HCT116 (cell line): ENCODE data around the gene MCC. TPM values are rescaled to one million over a fixed set of nuclear protein-coding genes. Genes with fewer than 3 reads are reported as not detected.

Experiments
- ATAC-seq: fragments of 200-7000 bp; cut with Tn5 transposase; 2 replicates; pipeline ENCODE4 v1.9.1; 2020; ENCODE audit warnings: mild to moderate bottlenecking, moderate library complexity
- BruUV-seq: library from RNA; stranded (reverse); fragments of 400-500 nt; replicated peaks from 2 replicates; lab custom pipeline; 2021; lab: Mats Ljungman, UMichigan
- CTCF ChIA-PET: fragments of 300-600 bp; sonication (Branson Sonifier 250); formaldehyde crosslinking; loops from one replicate; lab custom pipeline; 2021; ENCODE audit warnings: antibody characterized with exemption; lab: Charles Lee
- POLR2A ChIA-PET: fragments of 300-600, 350-600 bp; sonication (Branson Sonifier 250); formaldehyde crosslinking; loops from one replicate; lab custom pipeline; 2021; ENCODE audit warnings: antibody characterized with exemption; lab: Charles Lee
- RAD21 ChIA-PET, 2 experiments: fragments of 300-600 bp; sonication (Branson Sonifier 250); formaldehyde crosslinking; loops; one replicate each; lab custom pipeline; 2023; ENCODE audit warnings: low total read pairs in 2 of 2; ENCODE audit not compliant: uncharacterized antibody in 2 of 2, unreplicated experiment in 2 of 2, low non-redundant PET in 1 of 2; lab: Charles Lee
- DNase-seq: peaks from one replicate; pipeline ENCODE4 v3.0.0-alpha.2; 2010; ENCODE audit warnings: low read depth, low spot score
- H2AFZ ChIP-seq: fragments of 200-600 bp; shearing (Covaris generic), sonication (generic); 2 replicates; pipeline ENCODE4 v1.6.1; 2017; ENCODE audit warnings: low read depth, mixed run types, mixed read lengths, antibody characterized with exemption, low read length; ENCODE audit not compliant: poor library complexity, severe bottlenecking
- H3K27ac ChIP-seq: 2 replicates; pipeline ENCODE4 v1.5.1; 2012; ENCODE audit warnings: low read depth, low read length
- H3K27me3 ChIP-seq: fragments of 200-600 bp; sonication (generic); 2 replicates; pipeline ENCODE4 v1.6.1; 2016; ENCODE audit warnings: mixed run types, low read length, mixed read lengths; ENCODE audit not compliant: insufficient read depth
- H3K36me3 ChIP-seq, 2 experiments: fragments of 200-500 bp in 1 of 2; fragments of 200-600 bp in 1 of 2; sonication (Bioruptor generic) in 1 of 2; sonication (generic) in 1 of 2; 2 replicates each; pipeline versions ENCODE4 v1.5.1 to v1.6.1; 2014 to 2016; ENCODE audit warnings: low read length in 2 of 2, inconsistent platforms in 1 of 2, mixed read lengths in 1 of 2, mixed run types in 1 of 2; ENCODE audit not compliant: insufficient read depth in 2 of 2, control insufficient read depth in 1 of 2
- H3K4me1 ChIP-seq, 2 experiments: fragments of 200-600 bp in 1 of 2; sonication (generic) in 1 of 2; 2 replicates each; pipeline versions ENCODE4 v1.5.1 to v1.6.1; 2012 to 2017; ENCODE audit warnings: low read length in 2 of 2, inconsistent platforms in 1 of 2, mild to moderate bottlenecking in 1 of 2, mixed read lengths in 1 of 2, mixed run types in 1 of 2, moderate library complexity in 1 of 2; ENCODE audit not compliant: insufficient read depth in 2 of 2, control insufficient read depth in 1 of 2
- H3K4me2 ChIP-seq: fragments of 200-600 bp; sonication (generic); 2 replicates; pipeline ENCODE4 v1.6.1; 2017; ENCODE audit warnings: mixed run types, low read length, mixed read lengths
- H3K4me3 ChIP-seq, 2 experiments: fragments of 200-600 bp in 1 of 2; sonication (generic) in 1 of 2; replicated peaks in 1 of 2; 2 replicates each; pipeline ENCODE4 v1.5.1; 2011 to 2016; ENCODE audit warnings: low read length in 2 of 2, control low read depth in 1 of 2, low read depth in 1 of 2, mild to moderate bottlenecking in 1 of 2, mixed read lengths in 1 of 2, mixed run types in 1 of 2
- H3K79me2 ChIP-seq: fragments of 200-600 bp; sonication (generic); 2 replicates; pipeline ENCODE4 v1.6.1; 2017; ENCODE audit warnings: mild to moderate bottlenecking, mixed run types, low read length, moderate library complexity, mixed read lengths; ENCODE audit not compliant: insufficient read depth
- H3K9ac ChIP-seq: fragments of 200-600 bp; sonication (generic); 2 replicates; pipeline ENCODE4 v1.6.1; 2016; ENCODE audit warnings: low read length, mixed read lengths
- H3K9me2 ChIP-seq: fragments of 200-600 bp; sonication (generic), shearing (Covaris generic); 2 replicates; pipeline ENCODE4 v1.6.1; 2017; ENCODE audit warnings: mixed run types, mild to moderate bottlenecking, moderate library complexity; ENCODE audit not compliant: insufficient read depth
- H3K9me3 ChIP-seq, 2 experiments: fragments of 200-500 bp in 1 of 2; fragments of 200-600 bp in 1 of 2; sonication (Bioruptor generic) in 1 of 2; sonication (generic) in 1 of 2; 2 replicates each; pipeline ENCODE4 v1.6.1; 2014 to 2017; ENCODE audit warnings: low read length in 2 of 2, mixed read lengths in 2 of 2, inconsistent platforms in 1 of 2, low read depth in 1 of 2, mild to moderate bottlenecking in 1 of 2, mixed run types in 1 of 2, moderate library complexity in 1 of 2; ENCODE audit not compliant: control insufficient read depth in 1 of 2, insufficient read depth in 1 of 2
- H4K20me1 ChIP-seq: fragments of 200-600 bp; sonication (generic), shearing (Covaris generic); 2 replicates; pipeline ENCODE4 v1.6.1; 2017; ENCODE audit warnings: mixed run types, mild to moderate bottlenecking, moderate library complexity; ENCODE audit not compliant: insufficient read depth
- ATF3 ChIP-seq: IDR thresholded peaks from 2 replicates; pipeline ENCODE4 v1.6.1; 2012
- CEBPB ChIP-seq: IDR thresholded peaks from 2 replicates; pipeline ENCODE4 v1.6.1; 2012; ENCODE audit warnings: low read depth
- ELF1 ChIP-seq: IDR thresholded peaks from 2 replicates; pipeline ENCODE4 v1.6.1; 2012; ENCODE audit warnings: low read depth, borderline replicate concordance
- EZH2 ChIP-seq: fragments of 200-600 bp; sonication (generic); IDR thresholded peaks from 2 replicates; pipeline ENCODE4 v1.6.1; 2017; ENCODE audit warnings: antibody characterized with exemption, mixed run types
- RAD21 ChIP-seq: IDR thresholded peaks from 2 replicates; pipeline ENCODE4 v1.6.1; 2012; ENCODE audit warnings: low read depth, mild to moderate bottlenecking
- YY1 ChIP-seq: IDR thresholded peaks from 2 replicates; pipeline ENCODE4 v1.6.1; 2011; ENCODE audit warnings: low read length, low read depth, moderate library complexity, mild to moderate bottlenecking; ENCODE audit not compliant: insufficient replicate concordance; ENCODE audit errors: extremely low read depth
- intact Hi-C: fragments of 100-400 bp; cut with micrococcal nuclease; formaldehyde crosslinking; loops from 2 replicates; pipeline ENCODE4 v1.10.0; 2022
- total RNA-seq: library from RNA; stranded (reverse); gene quantifications from one replicate; pipeline ENCODE4 v1.2.1, GENCODE V29; 2021; ENCODE audit not compliant: unreplicated experiment
- TF ChIP-seq, protein P1 (sequence below): IDR thresholded peaks from 2 replicates; pipeline ENCODE4 v1.6.1; 2011; ENCODE audit warnings: mild to moderate bottlenecking, low read length, moderate library complexity; ENCODE audit not compliant: insufficient replicate concordance; ENCODE audit errors: extremely low read depth

MCC gene
- total RNA-seq, 1 experiment from 2014 or later, result 20.1 TPM

GRCh38 chr5:113380807-113381326 is 107.4 kb downstream of the MCC start:
- no peak overlapping the region for H3K4me3 ChIP-seq
- CTCF ChIA-PET, result no interaction called here
- H3K36me3 ChIP-seq, result no peaks in the 10 kb centered on the region
- no peak for TF ChIP-seq EZH2
- no peak for TF ChIP-seq RAD21
- TF ChIP-seq, protein P1, sequence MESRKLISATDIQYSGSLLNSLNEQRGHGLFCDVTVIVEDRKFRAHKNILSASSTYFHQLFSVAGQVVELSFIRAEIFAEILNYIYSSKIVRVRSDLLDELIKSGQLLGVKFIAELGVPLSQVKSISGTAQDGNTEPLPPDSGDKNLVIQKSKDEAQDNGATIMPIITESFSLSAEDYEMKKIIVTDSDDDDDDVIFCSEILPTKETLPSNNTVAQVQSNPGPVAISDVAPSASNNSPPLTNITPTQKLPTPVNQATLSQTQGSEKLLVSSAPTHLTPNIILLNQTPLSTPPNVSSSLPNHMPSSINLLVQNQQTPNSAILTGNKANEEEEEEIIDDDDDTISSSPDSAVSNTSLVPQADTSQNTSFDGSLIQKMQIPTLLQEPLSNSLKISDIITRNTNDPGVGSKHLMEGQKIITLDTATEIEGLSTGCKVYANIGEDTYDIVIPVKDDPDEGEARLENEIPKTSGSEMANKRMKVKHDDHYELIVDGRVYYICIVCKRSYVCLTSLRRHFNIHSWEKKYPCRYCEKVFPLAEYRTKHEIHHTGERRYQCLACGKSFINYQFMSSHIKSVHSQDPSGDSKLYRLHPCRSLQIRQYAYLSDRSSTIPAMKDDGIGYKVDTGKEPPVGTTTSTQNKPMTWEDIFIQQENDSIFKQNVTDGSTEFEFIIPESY, result no peak
- TF ChIP-seq ELF1, result no peak
- TF ChIP-seq ATF3, result no peak
- no peak for TF ChIP-seq YY1
- no peak for TF ChIP-seq CEBPB
- TF ChIP-seq, all 23 proteins: peak for 0
- ATAC-seq (no peak), DNase-seq (no peak)
- Histone ChIP-seq H3K9ac (no peak overlapping the region), H3K4me2 (no peak overlapping the region), H3K79me2 (no peaks in the 10 kb centered on the region), H4K20me1 (no peaks in the 10 kb centered on the region), H2AFZ (no peak overlapping the region), H3K9me2 (no peaks in the 10 kb centered on the region), H3K9me3 (no peaks in the 10 kb centered on the region), H3K4me1 (no peaks in the 10 kb centered on the region), H3K27me3 (no peaks in the 10 kb centered on the region), H3K27ac (no peak overlapping the region)
- ChIA-PET POLR2A (no interaction called here), RAD21 (no interaction called here)
- intact Hi-C loops, result no loop called here
- BruUV-seq, result no TSS peak
